GM19023 (cell line): ENCODE results near the gene MOSPD2.

ENCODE experiments used
- ATAC-seq: cut with Tn5 transposase; IDR thresholded peaks from one replicate; pipeline ENCODE4 v1.9.1; 2021; ENCODE audit warnings: mild to moderate bottlenecking, moderate library complexity; ENCODE audit not compliant: unreplicated experiment

MOSPD2 gene

GRCh38 chrX:14872851-14873675, at the start of gene MOSPD2, which contains the start of gene FANCB:
MOSPD2 (plus strand) TSS chrX:14873421; CDS start chrX:14873529, 108 bp downstream.
FANCB (minus strand) TSS chrX:14873069; CDS start chrX:14865510, 7,559 bp downstream.
- peak; percentile 95 for ATAC-seq

GRCh38 chrX:14825851-14826250, 47.4 kb upstream of the MOSPD2 start:
- ATAC-seq = no peak

GRCh38 chrX:14826319-14826718, 46.9 kb upstream of the MOSPD2 start:
- ATAC-seq = no peak

- ATAC-seq = no peak
Observed at GRCh38 chrX:14829643-14830042, 43.6 kb upstream of the MOSPD2 start.

- ATAC-seq = no peak
Observed at GRCh38 chrX:14832151-14832550, 41.1 kb upstream of the MOSPD2 start.

- ATAC-seq = no peak
Observed at GRCh38 chrX:14832586-14832985, 40.6 kb upstream of the MOSPD2 start.

- ATAC-seq = no peak
Observed at GRCh38 chrX:14837155-14837554, 36.1 kb upstream of the MOSPD2 start.

GRCh38 chrX:14843666-14844065, 29.6 kb upstream of the MOSPD2 start:
- ATAC-seq = no peak

- ATAC-seq = no peak
Observed at GRCh38 chrX:14851526-14851925, 21.7 kb upstream of the MOSPD2 start.

- ATAC-seq = no peak
Observed at GRCh38 chrX:14864631-14865030, 8.6 kb upstream of the MOSPD2 start.

GRCh38 chrX:14865201-14865600, 8.0 kb upstream of the MOSPD2 start:
- ATAC-seq = no peak

- no peak for ATAC-seq
Observed at GRCh38 chrX:14871767-14872166, 1.5 kb upstream of the MOSPD2 start.

- ATAC-seq = no peak
Observed at GRCh38 chrX:14872355-14872754, 866 bp upstream of the MOSPD2 start.

GRCh38 chrX:14873676-14874049, 442 bp downstream of the MOSPD2 start:
- ATAC-seq = no peak

- ATAC-seq = no peak
Observed at GRCh38 chrX:14875624-14876023, 2.4 kb downstream of the MOSPD2 start.

GRCh38 chrX:14883826-14884225, 10.6 kb downstream of the MOSPD2 start:
- ATAC-seq = no peak

- ATAC-seq = no peak
Observed at GRCh38 chrX:14884714-14885113, 11.5 kb downstream of the MOSPD2 start.

- no peak for ATAC-seq
Observed at GRCh38 chrX:14886252-14886651, 13.0 kb downstream of the MOSPD2 start.

GRCh38 chrX:14896273-14896672, 23.1 kb downstream of the MOSPD2 start:
- no peak for ATAC-seq

- no peak for ATAC-seq
Observed at GRCh38 chrX:14897042-14897441, 23.8 kb downstream of the MOSPD2 start.

- ATAC-seq = no peak
Observed at GRCh38 chrX:14899607-14900006, 26.4 kb downstream of the MOSPD2 start.

GRCh38 chrX:14902537-14902936, 29.3 kb downstream of the MOSPD2 start:
- no peak for ATAC-seq

- no peak for ATAC-seq
Observed at GRCh38 chrX:14903891-14904290, 30.7 kb downstream of the MOSPD2 start.
